ENCODE results near the gene HOXB7.

Gene HOXB7

DNA sequence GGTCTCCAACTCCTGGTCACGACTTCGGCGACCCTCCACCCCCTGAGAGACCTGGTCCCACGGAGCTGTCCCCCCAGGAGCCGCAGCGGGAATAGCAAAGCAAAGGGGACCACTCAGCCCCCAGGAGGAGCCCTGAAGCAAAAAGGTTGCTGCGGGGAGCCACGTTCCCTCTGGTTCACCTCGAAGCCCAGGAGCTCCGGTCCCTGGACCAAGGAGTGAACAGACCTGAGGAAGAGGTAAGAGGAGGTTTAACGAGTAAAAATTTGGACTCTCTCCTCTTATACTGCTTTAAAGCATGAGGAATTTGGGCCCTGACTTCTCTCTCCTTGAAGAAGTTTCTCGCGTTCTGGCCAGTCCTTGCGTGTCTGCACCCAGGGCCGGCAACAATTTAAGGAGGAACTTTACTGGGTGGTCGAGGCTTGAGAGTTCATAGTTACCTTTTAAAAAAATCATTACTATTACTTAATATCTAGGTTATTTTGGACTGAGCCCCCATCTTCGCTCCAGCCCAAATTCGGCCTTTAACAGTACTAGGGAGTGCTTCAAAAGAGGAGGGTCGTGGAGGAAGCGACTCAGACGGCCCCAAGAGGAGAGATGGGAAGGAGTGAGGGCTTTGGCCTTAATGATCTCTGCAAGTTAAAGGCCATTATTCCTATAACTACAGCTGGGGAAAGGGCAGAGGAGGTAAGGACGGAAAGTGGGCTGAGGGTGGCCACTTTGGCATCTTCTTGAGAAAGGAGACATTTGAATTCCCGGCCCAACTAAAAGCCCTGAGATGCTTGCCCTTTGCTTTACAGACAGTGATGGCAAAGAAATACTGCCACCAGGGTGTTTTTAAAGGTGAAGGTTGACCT lies 32.3 kb upstream of the HOXB7 start:
- 21 to 23% methylated on average over 9 to 11 of the region's 23 CpGs for WGBS, 2 experiments (ENCODE audit: insufficient coverage in 2 of 2)
- Histone ChIP-seq H3K27ac (ENCODE audit: low read depth, low read length, severe bottlenecking) (no peak overlapping the region), H3K9me3 (ENCODE audit: control insufficient read depth, low read length) (no peaks in the 10 kb centered on the region), H3K4me3 (ENCODE audit: extremely low read depth, insufficient read depth, low read length, poor library complexity, severe bottlenecking) (peak overlapping the region; percentile 16), H3K36me3 (ENCODE audit: control insufficient read depth, insufficient read depth, low read length) (no peaks in the 10 kb centered on the region), H3K4me1 (ENCODE audit: control insufficient read depth, insufficient read depth, low read length, poor library complexity, severe bottlenecking) (peaks cover 33% of the 10 kb centered on the region)

- H3K36me3 ChIP-seq (ENCODE audit: control insufficient read depth, insufficient read depth, low read length) = no peaks in the 10 kb centered on the region
- 4 to 5% methylated on average over 40 to 58 of the region's 58 CpGs for WGBS, 2 experiments (ENCODE audit: insufficient coverage in 2 of 2)
- no peaks in the 10 kb centered on the region for H3K9me3 ChIP-seq (ENCODE audit: control insufficient read depth, low read length)
- H3K4me3 ChIP-seq (ENCODE audit: extremely low read depth, insufficient read depth, low read length, poor library complexity, severe bottlenecking) = peak overlapping the region; percentile 19
- no peak overlapping the region for H3K27ac ChIP-seq (ENCODE audit: low read depth, low read length, severe bottlenecking)
- peaks cover 40% of the 10 kb centered on the region for H3K4me1 ChIP-seq (ENCODE audit: control insufficient read depth, insufficient read depth, low read length, poor library complexity, severe bottlenecking)
These were observed 31.4 kb upstream of the HOXB7 start for GRCh38 chr17:48642059-48642842.

DNA sequence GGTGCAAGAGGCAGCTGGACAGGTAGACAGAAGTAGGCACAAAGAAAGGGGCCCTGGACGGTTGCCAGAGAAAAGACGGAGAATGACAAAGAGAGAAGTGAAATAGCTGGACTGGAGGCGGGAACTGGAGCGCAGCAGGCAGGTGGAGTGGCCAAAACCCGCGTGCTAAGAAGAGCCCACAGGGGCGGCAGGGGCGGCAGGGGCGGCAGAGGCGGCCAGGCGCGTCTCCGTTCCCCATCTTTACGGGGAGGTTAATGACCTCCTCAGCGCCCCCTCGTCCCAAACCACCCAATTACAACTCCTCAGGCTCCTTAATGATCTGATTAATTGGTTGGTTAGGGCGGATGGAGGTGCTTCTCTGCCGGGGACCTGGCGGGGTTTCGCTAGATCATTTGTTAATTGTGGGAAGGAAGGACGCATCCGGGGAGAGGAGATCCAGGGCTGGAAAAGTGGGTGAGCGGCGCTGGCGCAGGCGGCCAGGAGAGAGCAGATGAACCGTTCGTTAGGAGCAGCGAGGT lies 30.8 kb upstream of the HOXB7 start:
- 11 to 16% methylated on average over 17 to 21 of the region's 29 CpGs for WGBS, 2 experiments (ENCODE audit: insufficient coverage in 2 of 2)
- H3K4me1 ChIP-seq (ENCODE audit: control insufficient read depth, insufficient read depth, low read length, poor library complexity, severe bottlenecking) = peaks cover 46% of the 10 kb centered on the region

GRCh38 chr17:48640858-48641180 lies 30.0 kb upstream of the HOXB7 start:
- Histone ChIP-seq H3K36me3 (ENCODE audit: control insufficient read depth, insufficient read depth, low read length) (no peaks in the 10 kb centered on the region), H3K4me1 (ENCODE audit: control insufficient read depth, insufficient read depth, low read length, poor library complexity, severe bottlenecking) (peaks cover 47% of the 10 kb centered on the region), H3K4me3 (ENCODE audit: extremely low read depth, insufficient read depth, low read length, poor library complexity, severe bottlenecking) (no peak overlapping the region), H3K27ac (ENCODE audit: low read depth, low read length, severe bottlenecking) (no peak overlapping the region), H3K9me3 (ENCODE audit: control insufficient read depth, low read length) (no peaks in the 10 kb centered on the region)
- no CpG with 5 or more reads among the region's 1 CpG for WGBS, 2 experiments (ENCODE audit: insufficient coverage in 2 of 2)

More for the DNA sequence above, 30.8 kb upstream of the HOXB7 start:
- no peaks in the 10 kb centered on the region for H3K36me3 ChIP-seq (ENCODE audit: control insufficient read depth, insufficient read depth, low read length)
- H3K4me3 ChIP-seq (ENCODE audit: extremely low read depth, insufficient read depth, low read length, poor library complexity, severe bottlenecking) = peak overlapping the region; percentile 19
- no peak overlapping the region for H3K27ac ChIP-seq (ENCODE audit: low read depth, low read length, severe bottlenecking)
- H3K9me3 ChIP-seq (ENCODE audit: control insufficient read depth, low read length) = no peaks in the 10 kb centered on the region

- no peak overlapping the region for H3K4me3 ChIP-seq (ENCODE audit: extremely low read depth, insufficient read depth, low read length, poor library complexity, severe bottlenecking)
- H3K4me1 ChIP-seq (ENCODE audit: control insufficient read depth, insufficient read depth, low read length, poor library complexity, severe bottlenecking) = peaks cover 43% of the 10 kb centered on the region
- H3K27ac ChIP-seq (ENCODE audit: low read depth, low read length, severe bottlenecking) = peak overlapping the region; percentile 13
- 20% methylated on average over 2 of the region's 6 CpGs; no CpG with 5 or more reads in 1 of the 2 experiments for WGBS, 2 experiments (ENCODE audit: insufficient coverage in 2 of 2)
- H3K36me3 ChIP-seq (ENCODE audit: control insufficient read depth, insufficient read depth, low read length) = peaks cover 4% of the 10 kb centered on the region
- no peaks in the 10 kb centered on the region for H3K9me3 ChIP-seq (ENCODE audit: control insufficient read depth, low read length)
These were observed 29.4 kb upstream of the HOXB7 start for GRCh38 chr17:48639982-48640857.

DNA sequence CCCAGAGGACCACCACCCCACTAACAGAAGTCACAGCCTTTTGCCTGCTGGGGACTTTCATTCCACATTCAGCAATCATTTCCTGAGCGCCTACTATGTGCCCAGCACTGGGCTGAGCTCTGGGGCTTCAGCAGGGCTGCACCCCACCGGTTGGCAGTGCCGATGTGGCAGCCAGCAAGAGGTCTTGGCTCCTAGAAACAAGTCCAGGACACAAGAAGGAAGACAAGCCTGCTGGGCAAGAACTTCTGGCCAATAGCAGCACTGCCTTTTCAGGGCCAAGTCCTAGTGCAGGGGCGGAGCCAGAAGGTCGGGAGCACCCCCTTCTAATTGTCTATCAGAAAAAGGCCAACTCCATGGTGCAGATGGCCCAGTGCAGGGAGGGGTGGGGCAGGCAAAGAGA lies 28.3 kb upstream of the HOXB7 start:
- 47 to 53% methylated on average over 5 of the region's 5 CpGs for WGBS, 2 experiments (ENCODE audit: insufficient coverage in 2 of 2)
- H3K4me1 ChIP-seq (ENCODE audit: control insufficient read depth, insufficient read depth, low read length, poor library complexity, severe bottlenecking) = peaks cover 38% of the 10 kb centered on the region
- H3K36me3 ChIP-seq (ENCODE audit: control insufficient read depth, insufficient read depth, low read length) = peaks cover 5% of the 10 kb centered on the region
- no peaks in the 10 kb centered on the region for H3K9me3 ChIP-seq (ENCODE audit: control insufficient read depth, low read length)
- no peak overlapping the region for H3K4me3 ChIP-seq (ENCODE audit: extremely low read depth, insufficient read depth, low read length, poor library complexity, severe bottlenecking)
- H3K27ac ChIP-seq (ENCODE audit: low read depth, low read length, severe bottlenecking) = no peak overlapping the region

- H3K9me3 ChIP-seq (ENCODE audit: control insufficient read depth, low read length) = no peaks in the 10 kb centered on the region
- 29 to 32% methylated on average over 14 to 15 of the region's 18 CpGs for WGBS, 2 experiments (ENCODE audit: insufficient coverage in 2 of 2)
- H3K4me3 ChIP-seq (ENCODE audit: extremely low read depth, insufficient read depth, low read length, poor library complexity, severe bottlenecking) = no peak overlapping the region
- peak overlapping the region; percentile 25 for H3K27ac ChIP-seq (ENCODE audit: low read depth, low read length, severe bottlenecking)
- peaks cover 5% of the 10 kb centered on the region for H3K36me3 ChIP-seq (ENCODE audit: control insufficient read depth, insufficient read depth, low read length)
- peaks cover 31% of the 10 kb centered on the region for H3K4me1 ChIP-seq (ENCODE audit: control insufficient read depth, insufficient read depth, low read length, poor library complexity, severe bottlenecking)
These were observed 26.8 kb upstream of the HOXB7 start for GRCh38 chr17:48637323-48638260.

DNA sequence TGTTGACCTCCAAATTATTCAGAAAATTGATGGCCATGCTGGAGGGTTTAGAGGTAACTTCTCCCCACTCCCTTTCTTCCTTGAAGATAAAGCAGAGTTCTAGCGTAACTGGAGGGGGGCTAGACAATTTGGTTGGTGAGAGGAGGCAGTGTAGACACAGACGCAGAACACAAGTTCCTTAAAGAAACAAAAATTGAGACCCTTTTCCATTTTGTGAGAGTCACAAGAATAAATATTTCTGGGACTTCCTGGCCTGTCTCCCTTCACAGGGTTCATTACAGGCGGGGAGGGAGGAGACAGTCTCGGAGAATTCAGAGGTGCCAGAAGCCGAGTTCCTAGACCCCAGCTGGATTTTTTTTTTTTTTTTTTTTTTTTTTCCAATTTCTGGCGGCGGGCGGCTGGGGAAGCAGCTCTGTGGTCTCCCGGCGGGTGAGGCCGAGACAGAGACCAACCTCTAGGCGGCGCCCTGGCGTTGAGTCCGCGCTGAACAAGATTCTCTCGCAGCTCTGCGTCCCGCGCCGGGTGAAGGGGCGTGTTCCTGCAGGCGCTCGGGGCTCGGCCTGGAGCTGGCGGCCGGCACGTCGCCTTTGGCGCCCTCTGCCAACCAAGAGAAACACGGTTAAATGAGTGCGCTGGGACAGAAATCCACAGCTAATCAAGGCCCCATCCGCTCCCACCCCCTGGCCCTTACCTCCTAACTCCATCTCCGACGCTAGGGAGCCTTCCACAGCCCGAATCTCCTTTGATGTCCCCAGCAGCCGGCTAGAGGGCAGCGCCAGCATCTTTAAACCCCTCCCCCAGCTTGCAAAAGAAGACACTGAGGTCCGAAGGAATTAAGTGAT lies 25.6 kb upstream of the HOXB7 start:
- Histone ChIP-seq H3K27ac (ENCODE audit: low read depth, low read length, severe bottlenecking) (peak overlapping the region; percentile 57), H3K9me3 (ENCODE audit: control insufficient read depth, low read length) (no peaks in the 10 kb centered on the region), H3K4me1 (ENCODE audit: control insufficient read depth, insufficient read depth, low read length, poor library complexity, severe bottlenecking) (peaks cover 31% of the 10 kb centered on the region), H3K36me3 (ENCODE audit: control insufficient read depth, insufficient read depth, low read length) (peaks cover 5% of the 10 kb centered on the region), H3K4me3 (ENCODE audit: extremely low read depth, insufficient read depth, low read length, poor library complexity, severe bottlenecking) (no peak overlapping the region)
- 2 to 3% methylated on average over 22 to 31 of the region's 39 CpGs for WGBS, 2 experiments (ENCODE audit: insufficient coverage in 2 of 2)

Data from mesodermal cell (in vitro differentiated cells).